GM12874 (cell line): ENCODE data around the gene TBC1D32.

Experiments
- TF ChIP-seq, protein P1 (sequence below): IDR thresholded peaks from 2 replicates; pipeline ENCODE4 v1.5.1; 2011; ENCODE audit warnings: low read depth, mild to moderate bottlenecking, control low read depth, low read length, moderate library complexity; ENCODE audit not compliant: insufficient read depth

TBC1D32 gene

DNA sequence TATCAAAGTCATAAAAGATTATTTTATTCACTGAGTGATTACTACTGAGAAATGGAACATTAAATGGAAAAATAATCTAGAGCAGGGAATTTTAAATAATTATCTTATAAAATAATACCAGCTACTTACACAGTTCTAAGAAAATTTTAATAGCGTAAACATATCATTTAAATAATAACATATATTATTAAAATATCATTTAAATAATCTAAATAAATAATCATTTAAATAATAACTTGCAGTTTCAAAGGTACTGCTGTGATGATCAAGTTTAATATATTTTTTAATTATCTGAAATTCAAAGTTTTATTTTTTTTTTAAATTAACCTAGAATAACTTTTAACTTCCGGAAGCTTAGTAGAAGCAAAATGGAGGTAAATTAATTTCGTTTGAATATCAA is 301.2 kb downstream of the TBC1D32 start:
- TF ChIP-seq, protein P1, sequence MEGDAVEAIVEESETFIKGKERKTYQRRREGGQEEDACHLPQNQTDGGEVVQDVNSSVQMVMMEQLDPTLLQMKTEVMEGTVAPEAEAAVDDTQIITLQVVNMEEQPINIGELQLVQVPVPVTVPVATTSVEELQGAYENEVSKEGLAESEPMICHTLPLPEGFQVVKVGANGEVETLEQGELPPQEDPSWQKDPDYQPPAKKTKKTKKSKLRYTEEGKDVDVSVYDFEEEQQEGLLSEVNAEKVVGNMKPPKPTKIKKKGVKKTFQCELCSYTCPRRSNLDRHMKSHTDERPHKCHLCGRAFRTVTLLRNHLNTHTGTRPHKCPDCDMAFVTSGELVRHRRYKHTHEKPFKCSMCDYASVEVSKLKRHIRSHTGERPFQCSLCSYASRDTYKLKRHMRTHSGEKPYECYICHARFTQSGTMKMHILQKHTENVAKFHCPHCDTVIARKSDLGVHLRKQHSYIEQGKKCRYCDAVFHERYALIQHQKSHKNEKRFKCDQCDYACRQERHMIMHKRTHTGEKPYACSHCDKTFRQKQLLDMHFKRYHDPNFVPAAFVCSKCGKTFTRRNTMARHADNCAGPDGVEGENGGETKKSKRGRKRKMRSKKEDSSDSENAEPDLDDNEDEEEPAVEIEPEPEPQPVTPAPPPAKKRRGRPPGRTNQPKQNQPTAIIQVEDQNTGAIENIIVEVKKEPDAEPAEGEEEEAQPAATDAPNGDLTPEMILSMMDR, result no peak

DNA sequence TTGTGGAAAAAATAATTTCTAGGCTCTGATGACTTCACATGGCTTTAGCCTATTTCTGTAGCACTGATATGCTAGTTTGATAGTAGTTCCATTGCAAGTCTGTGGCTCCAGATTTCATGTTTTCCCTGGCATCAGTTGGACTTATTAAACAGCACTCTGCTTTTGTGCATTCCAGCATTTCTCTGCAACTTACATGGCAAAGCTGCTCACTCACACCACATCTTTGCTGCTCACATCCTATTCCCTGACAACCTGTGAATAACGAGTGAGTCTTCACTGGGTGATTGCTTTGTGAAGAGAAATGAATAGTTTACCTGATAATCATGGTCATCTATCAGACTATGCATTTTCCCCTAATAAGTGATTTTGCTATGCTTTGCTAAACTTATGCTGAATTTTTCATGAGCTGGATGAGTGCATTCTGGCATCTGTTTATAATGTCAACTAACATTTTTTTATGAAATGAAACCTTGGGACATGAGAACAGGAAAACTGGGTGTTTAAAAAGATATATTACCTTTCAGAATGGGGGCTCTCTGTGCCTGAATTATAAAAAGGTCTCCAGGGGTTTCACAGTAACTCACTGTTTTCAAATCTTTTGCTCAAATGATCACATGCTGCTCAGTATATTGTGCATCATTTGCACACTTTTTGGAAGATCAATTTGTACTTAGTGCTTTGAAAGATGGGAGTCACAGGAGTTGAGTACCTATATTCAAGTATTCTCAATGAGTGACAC is 301.8 kb downstream of the TBC1D32 start:
- TF ChIP-seq, protein P1, result no peak
